GM10266 (cell line): ENCODE results near the gene CD300C.
A peak's percentile ranks its signal among the peaks of the same experiment; 100 is the strongest.

Experiments
- DNase-seq: peaks from one replicate; pipeline ENCODE4 v3.0.0; 2012; ENCODE audit errors: extremely low spot score
- TF ChIP-seq, protein P1 (sequence below): IDR thresholded peaks from 2 replicates; pipeline ENCODE4 v1.5.1; 2012; ENCODE audit warnings: mild to moderate bottlenecking, low read depth; ENCODE audit not compliant: control insufficient read depth, insufficient read depth; ENCODE audit errors: missing control alignments

The CD300C gene

GRCh38 chr17:74525781-74526288, 20.1 kb downstream of the CD300C start:
- TF ChIP-seq, protein P1, sequence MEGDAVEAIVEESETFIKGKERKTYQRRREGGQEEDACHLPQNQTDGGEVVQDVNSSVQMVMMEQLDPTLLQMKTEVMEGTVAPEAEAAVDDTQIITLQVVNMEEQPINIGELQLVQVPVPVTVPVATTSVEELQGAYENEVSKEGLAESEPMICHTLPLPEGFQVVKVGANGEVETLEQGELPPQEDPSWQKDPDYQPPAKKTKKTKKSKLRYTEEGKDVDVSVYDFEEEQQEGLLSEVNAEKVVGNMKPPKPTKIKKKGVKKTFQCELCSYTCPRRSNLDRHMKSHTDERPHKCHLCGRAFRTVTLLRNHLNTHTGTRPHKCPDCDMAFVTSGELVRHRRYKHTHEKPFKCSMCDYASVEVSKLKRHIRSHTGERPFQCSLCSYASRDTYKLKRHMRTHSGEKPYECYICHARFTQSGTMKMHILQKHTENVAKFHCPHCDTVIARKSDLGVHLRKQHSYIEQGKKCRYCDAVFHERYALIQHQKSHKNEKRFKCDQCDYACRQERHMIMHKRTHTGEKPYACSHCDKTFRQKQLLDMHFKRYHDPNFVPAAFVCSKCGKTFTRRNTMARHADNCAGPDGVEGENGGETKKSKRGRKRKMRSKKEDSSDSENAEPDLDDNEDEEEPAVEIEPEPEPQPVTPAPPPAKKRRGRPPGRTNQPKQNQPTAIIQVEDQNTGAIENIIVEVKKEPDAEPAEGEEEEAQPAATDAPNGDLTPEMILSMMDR: no peak
- DNase-seq: no peak

- DNase-seq: no peak
- TF ChIP-seq, protein P1: no peak
Measured at GRCh38 chr17:74525465-74525725, 20.5 kb downstream of the CD300C start.

- no peak for DNase-seq
- TF ChIP-seq, protein P1: no peak
Measured at GRCh38 chr17:74524653-74525464, 21.1 kb downstream of the CD300C start.

GRCh38 chr17:74523308-74523707, 22.6 kb downstream of the CD300C start:
- TF ChIP-seq, protein P1: no peak
- DNase-seq: no peak

DNA sequence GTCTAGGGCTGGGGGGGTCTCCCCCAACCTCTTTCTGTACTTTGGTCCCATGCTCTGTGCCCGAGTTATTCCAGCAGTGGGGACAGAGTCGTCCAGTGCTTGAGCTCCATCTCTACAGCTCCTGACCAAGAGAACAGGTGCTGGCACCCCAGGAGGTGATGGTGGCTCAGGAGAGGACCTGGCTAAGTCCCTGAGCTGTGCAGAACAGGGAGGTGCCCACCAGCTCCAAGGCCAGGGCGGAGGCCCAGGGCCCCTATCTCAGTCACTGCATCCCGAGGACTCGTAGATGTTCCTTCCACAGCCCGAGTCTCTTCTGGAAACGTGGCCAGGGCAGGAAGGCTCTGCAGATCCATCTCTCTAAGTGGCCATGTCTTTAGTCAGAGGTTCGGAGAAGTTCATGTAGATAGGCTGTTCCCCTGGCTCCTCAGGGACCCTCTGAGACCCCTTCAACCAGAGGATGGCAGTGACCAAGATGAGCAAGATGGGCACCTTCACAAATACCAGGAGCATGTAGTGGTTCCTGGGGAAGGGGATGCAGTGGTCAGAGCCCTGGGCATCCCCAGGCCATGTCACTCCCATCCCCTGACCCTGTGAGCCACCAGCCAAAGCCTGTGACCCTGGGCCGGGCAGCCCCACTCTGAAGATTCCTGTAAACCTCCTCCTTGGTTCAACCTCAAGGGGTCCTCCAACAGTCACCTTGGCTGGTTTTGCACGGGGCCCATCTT, 23.4 kb downstream of the CD300C start:
- TF ChIP-seq, protein P1: no peak
- peak; percentile 2 for DNase-seq

DNA sequence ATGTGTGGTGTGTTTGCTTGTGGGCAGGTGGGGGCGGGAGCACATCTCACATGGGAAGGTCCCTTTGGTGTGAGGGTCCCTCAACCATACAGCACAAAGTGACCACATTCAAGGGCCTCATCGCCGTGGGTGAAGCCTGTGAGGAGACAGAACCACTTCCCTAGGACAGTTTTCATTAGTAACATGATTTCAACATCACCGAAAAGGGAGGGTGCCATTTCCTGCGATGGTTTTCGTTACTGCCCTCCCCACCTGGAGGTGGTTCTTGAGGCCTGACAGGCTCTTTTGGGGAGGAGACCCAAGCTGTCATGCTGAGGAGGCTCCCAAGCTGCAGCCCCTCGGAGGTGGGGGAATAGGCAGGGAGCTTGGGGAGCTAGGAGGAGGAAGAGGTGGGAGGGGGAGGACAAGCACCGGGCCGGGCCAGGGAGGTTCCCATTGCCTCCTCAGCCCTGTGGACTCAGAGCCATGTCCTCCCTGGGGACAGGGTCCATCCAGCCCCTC, 24.2 kb downstream of the CD300C start:
- TF ChIP-seq, protein P1: no peak
- peak; percentile 42 for DNase-seq
